ENCODE results near the gene PRSS53. TPM values are rescaled to one million over a fixed set of nuclear protein-coding genes. Genes with fewer than 3 reads are reported as not detected.

The PRSS53 gene
- total RNA-seq, 1 experiment from 2014 or later: 1.9 TPM

DNA sequence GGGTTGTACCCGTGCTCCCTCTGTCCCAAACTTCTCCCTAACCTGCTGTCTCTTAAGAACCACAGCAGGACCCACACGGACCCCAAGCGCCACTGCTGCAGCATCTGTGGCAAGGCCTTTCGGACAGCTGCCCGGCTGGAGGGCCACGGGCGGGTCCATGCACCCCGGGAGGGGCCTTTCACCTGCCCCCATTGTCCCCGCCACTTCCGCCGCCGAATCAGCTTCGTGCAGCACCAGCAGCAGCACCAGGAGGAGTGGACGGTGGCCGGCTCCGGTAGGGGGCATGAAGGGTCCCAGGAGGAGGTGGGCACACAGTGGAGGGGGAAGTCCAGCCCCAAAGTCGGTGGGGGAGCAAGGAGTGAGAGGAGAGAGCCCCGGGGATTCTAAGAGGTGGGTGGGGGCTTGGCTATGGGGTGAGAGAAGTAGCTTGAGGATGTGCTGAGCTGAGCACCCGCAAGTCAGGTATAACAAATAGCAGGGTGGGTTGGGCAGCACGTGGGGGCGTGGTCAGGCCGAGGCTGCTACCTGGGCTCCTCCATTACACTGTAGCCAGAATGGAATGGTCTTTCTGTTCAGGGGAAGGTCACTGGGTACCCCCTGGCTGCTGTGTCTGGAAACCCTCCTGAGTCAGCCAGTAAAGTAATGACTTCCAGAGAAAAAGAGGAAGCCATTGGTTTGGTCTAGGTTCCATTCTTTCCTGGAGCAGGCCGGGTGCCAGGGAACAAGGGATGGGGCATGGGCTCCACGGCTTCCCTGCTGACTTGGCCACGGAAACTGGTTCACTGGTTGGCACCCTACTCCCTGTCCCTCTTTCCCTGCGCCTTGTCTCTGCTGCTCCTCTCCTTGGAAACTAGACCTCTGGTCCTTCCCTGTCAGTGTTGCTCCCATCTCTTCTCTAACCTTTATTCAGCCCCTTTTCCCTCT lies 7.1 kb downstream of the PRSS53 start:
- H3K27me3 ChIP-seq (replicated peaks): no peaks in the 10 kb centered on the region
- no peaks in the 10 kb centered on the region for H3K9me3 ChIP-seq (replicated peaks)
- H3K4me3 ChIP-seq: no peak overlapping the region
- H3K4me1 ChIP-seq (replicated peaks): no peaks in the 10 kb centered on the region
- H3K36me3 ChIP-seq: peaks cover 76% of the 10 kb centered on the region
- H3K27ac ChIP-seq: no peak overlapping the region
- no peak for DNase-seq (ENCODE audit: low read depth in 1 of 2, low spot score in 2 of 2)

DNA sequence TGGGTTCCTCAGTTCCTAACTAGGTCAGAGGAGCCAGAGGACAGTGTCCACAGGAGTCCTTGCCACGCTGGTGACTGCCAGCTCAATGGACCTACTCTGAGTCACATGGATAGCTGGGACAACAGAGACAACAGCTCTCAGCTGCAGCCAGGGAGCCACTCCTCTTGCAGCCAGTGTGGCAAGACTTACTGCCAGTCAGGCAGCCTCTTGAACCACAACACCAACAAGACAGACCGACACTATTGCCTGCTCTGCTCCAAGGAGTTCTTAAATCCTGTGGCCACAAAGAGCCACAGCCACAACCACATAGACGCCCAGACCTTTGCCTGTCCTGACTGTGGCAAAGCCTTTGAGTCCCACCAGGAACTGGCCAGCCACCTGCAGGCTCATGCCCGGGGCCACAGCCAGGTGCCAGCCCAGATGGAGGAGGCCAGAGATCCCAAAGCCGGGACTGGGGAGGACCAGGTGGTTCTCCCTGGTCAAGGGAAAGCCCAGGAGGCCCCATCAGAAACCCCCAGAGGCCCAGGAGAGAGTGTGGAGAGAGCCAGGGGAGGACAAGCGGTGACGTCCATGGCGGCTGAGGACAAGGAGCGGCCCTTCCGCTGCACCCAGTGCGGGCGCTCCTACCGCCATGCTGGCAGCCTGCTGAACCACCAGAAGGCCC lies 7.9 kb downstream of the PRSS53 start:
- DNase-seq (ENCODE audit: low read depth in 1 of 2, low spot score in 2 of 2): no peak
- H3K9me3 ChIP-seq (replicated peaks): no peaks in the 10 kb centered on the region
- no peak overlapping the region for H3K4me3 ChIP-seq
- H3K27ac ChIP-seq: no peak overlapping the region
- H3K27me3 ChIP-seq (replicated peaks): no peaks in the 10 kb centered on the region
- H3K4me1 ChIP-seq (replicated peaks): no peaks in the 10 kb centered on the region
- H3K36me3 ChIP-seq: peaks cover 84% of the 10 kb centered on the region

GRCh38 chr16:31080035-31080629 lies 8.6 kb downstream of the PRSS53 start:
- peaks cover 5% of the 10 kb centered on the region for H3K4me1 ChIP-seq (replicated peaks)
- no peak overlapping the region for H3K27ac ChIP-seq
- DNase-seq (ENCODE audit: low read depth in 1 of 2, low spot score in 2 of 2): peak in 1 of 2 experiments; percentile 45
- no peaks in the 10 kb centered on the region for H3K9me3 ChIP-seq (replicated peaks)
- H3K4me3 ChIP-seq: no peak overlapping the region
- peaks cover 87% of the 10 kb centered on the region for H3K36me3 ChIP-seq
- no peaks in the 10 kb centered on the region for H3K27me3 ChIP-seq (replicated peaks)

DNA sequence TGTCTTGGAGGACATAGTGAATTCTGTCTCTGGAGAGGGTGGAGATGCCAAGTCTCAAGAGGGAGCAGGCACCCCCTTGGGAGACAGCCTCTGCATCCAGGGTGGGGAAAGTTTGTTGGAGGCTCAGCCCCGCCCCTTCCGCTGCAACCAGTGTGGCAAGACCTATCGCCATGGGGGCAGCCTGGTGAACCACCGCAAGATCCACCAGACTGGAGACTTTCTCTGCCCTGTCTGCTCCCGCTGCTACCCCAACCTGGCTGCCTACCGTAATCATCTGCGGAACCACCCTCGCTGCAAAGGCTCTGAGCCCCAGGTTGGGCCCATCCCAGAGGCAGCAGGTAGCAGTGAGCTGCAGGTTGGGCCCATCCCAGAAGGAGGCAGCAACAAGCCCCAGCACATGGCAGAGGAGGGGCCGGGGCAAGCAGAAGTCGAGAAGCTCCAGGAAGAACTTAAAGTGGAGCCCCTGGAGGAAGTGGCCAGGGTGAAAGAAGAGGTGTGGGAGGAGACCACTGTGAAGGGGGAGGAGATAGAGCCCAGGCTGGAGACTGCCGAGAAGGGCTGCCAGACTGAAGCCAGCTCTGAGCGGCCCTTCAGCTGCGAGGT lies 9.3 kb downstream of the PRSS53 start:
- DNase-seq (ENCODE audit: low read depth in 1 of 2, low spot score in 2 of 2): no peak
- Histone ChIP-seq H3K4me3 (no peak overlapping the region), H3K27ac (no peak overlapping the region), H3K4me1 (replicated peaks) (peaks cover 9% of the 10 kb centered on the region), H3K9me3 (replicated peaks) (no peaks in the 10 kb centered on the region), H3K36me3 (peaks cover 82% of the 10 kb centered on the region), H3K27me3 (replicated peaks) (no peaks in the 10 kb centered on the region)

- no peak for DNase-seq (ENCODE audit: low read depth in 1 of 2, low spot score in 2 of 2)
- Histone ChIP-seq H3K27ac (no peak overlapping the region), H3K4me3 (no peak overlapping the region), H3K36me3 (peaks cover 75% of the 10 kb centered on the region), H3K4me1 (replicated peaks) (peaks cover 9% of the 10 kb centered on the region), H3K9me3 (replicated peaks) (no peaks in the 10 kb centered on the region), H3K27me3 (replicated peaks) (no peaks in the 10 kb centered on the region)
These were observed 10.0 kb downstream of the PRSS53 start for GRCh38 chr16:31078597-31079341.

DNA sequence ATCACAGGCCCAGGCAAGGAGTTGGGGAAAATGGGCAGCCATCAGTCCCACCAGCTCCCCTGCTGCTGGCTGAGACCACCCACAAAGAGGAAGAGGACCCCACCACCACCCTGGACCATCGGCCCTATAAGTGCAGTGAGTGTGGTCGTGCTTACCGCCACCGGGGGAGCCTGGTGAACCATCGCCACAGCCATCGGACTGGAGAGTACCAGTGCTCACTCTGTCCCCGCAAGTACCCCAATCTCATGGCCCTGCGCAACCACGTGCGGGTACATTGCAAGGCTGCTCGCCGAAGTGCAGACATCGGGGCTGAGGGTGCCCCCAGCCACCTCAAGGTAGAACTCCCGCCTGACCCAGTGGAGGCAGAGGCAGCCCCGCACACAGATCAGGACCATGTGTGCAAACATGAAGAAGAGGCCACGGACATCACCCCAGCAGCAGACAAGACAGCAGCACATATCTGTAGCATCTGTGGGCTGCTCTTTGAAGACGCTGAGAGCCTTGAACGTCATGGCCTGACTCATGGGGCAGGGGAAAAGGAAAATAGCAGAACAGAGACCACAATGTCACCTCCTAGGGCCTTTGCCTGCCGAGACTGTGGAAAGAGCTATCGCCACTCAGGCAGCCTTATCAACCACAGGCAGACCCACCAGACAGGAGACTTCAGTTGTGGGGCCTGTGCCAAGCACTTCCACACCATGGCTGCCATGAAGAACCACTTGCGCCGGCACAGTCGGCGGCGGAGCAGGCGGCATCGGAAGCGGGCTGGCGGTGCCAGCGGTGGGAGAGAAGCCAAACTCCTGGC lies 10.9 kb downstream of the PRSS53 start:
- H3K36me3 ChIP-seq: peaks cover 84% of the 10 kb centered on the region
- no peaks in the 10 kb centered on the region for H3K27me3 ChIP-seq (replicated peaks)
- DNase-seq (ENCODE audit: low read depth in 1 of 2, low spot score in 2 of 2): no peak
- no peak overlapping the region for H3K27ac ChIP-seq
- H3K4me1 ChIP-seq (replicated peaks): peaks cover 9% of the 10 kb centered on the region
- no peaks in the 10 kb centered on the region for H3K9me3 ChIP-seq (replicated peaks)
- no peak overlapping the region for H3K4me3 ChIP-seq

DNA sequence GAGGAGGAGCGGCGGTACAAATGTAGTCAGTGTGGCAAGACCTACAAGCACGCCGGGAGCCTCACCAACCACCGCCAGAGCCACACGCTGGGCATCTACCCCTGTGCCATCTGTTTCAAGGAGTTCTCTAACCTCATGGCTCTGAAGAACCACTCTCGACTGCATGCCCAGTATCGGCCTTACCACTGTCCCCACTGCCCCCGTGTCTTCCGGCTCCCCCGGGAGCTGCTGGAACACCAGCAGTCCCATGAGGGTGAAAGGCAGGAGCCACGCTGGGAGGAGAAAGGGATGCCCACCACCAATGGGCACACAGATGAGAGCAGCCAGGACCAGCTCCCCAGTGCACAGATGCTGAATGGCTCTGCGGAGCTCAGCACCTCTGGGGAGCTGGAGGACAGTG lies 11.7 kb downstream of the PRSS53 start:
- H3K36me3 ChIP-seq: peaks cover 81% of the 10 kb centered on the region
- peaks cover 11% of the 10 kb centered on the region for H3K4me1 ChIP-seq (replicated peaks)
- H3K27me3 ChIP-seq (replicated peaks): no peaks in the 10 kb centered on the region
- no peak overlapping the region for H3K27ac ChIP-seq
- H3K9me3 ChIP-seq (replicated peaks): no peaks in the 10 kb centered on the region
- DNase-seq (ENCODE audit: low read depth in 1 of 2, low spot score in 2 of 2): no peak
- no peak overlapping the region for H3K4me3 ChIP-seq

- H3K4me3 ChIP-seq: no peak overlapping the region
- H3K27ac ChIP-seq: no peak overlapping the region
- H3K36me3 ChIP-seq: peaks cover 76% of the 10 kb centered on the region
- peaks cover 17% of the 10 kb centered on the region for H3K4me1 ChIP-seq (replicated peaks)
- no peak for DNase-seq (ENCODE audit: low read depth in 1 of 2, low spot score in 2 of 2)
- H3K9me3 ChIP-seq (replicated peaks): no peaks in the 10 kb centered on the region
- H3K27me3 ChIP-seq (replicated peaks): no peaks in the 10 kb centered on the region
These were observed 12.4 kb downstream of the PRSS53 start for GRCh38 chr16:31076319-31076718.

DNA sequence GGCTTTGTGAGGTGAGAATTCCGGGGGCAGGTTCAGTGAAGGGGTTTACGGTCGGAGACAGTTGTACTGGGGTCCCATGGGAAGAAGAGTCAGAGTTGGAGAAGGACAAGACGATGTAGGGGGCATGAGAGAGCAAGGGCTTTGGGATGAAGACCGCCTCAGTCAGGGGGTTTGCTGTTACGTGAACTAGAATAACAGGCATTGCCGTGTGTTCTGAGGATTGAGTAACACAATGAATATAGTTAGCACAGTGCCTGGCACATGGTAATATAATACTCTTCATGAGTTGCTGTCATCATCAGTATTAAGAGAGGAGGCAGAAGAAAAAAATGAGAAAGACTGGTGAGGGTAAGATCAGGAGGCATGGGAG lies 13.9 kb downstream of the PRSS53 start:
- H3K4me3 ChIP-seq: peak overlapping the region; percentile 86
- no peak for DNase-seq (ENCODE audit: low read depth in 1 of 2, low spot score in 2 of 2)
- peaks cover 61% of the 10 kb centered on the region for H3K36me3 ChIP-seq

DNA sequence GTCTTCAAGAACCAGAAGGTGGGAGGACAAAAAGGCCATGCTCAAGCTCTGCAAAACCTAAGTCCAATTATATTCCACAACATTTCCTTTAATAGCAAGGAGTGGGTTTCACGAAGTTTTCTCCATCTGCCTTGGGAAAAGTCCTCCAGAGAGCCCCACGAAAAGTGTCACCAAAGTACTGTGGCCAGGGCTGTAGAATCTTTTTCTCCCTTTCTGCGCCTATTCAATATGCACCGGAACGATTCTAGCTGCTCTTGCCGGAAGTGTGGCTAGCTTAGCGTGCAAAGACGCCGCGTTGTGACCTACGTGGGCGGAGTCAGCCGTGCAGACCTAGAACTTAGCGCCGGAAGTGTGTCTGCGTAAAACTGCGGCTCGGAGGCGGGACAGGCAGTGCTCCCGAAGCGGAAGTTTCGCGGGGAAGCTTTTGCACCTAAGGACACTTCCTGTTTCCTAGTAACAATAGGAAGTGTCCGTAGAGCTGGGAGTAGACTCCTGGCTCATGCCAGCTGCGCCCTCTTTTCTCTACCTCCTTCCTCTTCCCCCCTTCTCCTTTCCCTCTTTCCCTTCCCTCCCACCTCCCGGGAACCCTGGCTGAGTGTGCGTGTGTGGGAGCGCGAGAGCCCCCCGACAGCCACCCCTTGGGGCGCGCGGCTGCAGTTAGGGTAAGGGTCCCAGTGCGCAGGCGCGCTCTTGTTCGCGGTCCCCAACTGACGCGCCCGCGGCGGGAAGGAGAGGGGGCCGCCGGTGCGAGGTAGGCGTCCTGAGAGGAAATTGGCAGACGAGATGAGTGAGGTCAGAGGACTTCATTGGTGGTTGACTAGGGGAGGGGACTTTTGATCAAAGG lies 14.6 kb downstream of the PRSS53 start, which contains the start of the genes ZNF646 and ZNF668:
Gene ZNF646 (plus strand): TSS at position 453 of the 844 bp plus-strand sequence. CDS start 1,903 bp downstream, outside the sequence.
Gene ZNF668 (minus strand): TSS at position 271 of the 844 bp plus-strand sequence. CDS start 9,781 bp downstream, outside the sequence.
- H3K27ac ChIP-seq: peak within 1 kb of the TSS; percentile 80
- DNase-seq (ENCODE audit: low read depth in 1 of 2, low spot score in 2 of 2): peak; percentile 95 to 99
- H3K4me1 ChIP-seq (replicated peaks): peaks cover 17% of the 10 kb centered on the region
- peak within 1 kb of the TSS; percentile 86 for H3K4me3 ChIP-seq
- H3K9me3 ChIP-seq (replicated peaks): no peaks in the 10 kb centered on the region
- no peaks in the 10 kb centered on the region for H3K27me3 ChIP-seq (replicated peaks)
- peaks cover 55% of the 10 kb centered on the region for H3K36me3 ChIP-seq

More for the DNA sequence above, 13.9 kb downstream of the PRSS53 start:
- H3K27ac ChIP-seq: peak overlapping the region; percentile 80
- no peaks in the 10 kb centered on the region for H3K9me3 ChIP-seq (replicated peaks)
- no peaks in the 10 kb centered on the region for H3K27me3 ChIP-seq (replicated peaks)
- peaks cover 17% of the 10 kb centered on the region for H3K4me1 ChIP-seq (replicated peaks)

DNA sequence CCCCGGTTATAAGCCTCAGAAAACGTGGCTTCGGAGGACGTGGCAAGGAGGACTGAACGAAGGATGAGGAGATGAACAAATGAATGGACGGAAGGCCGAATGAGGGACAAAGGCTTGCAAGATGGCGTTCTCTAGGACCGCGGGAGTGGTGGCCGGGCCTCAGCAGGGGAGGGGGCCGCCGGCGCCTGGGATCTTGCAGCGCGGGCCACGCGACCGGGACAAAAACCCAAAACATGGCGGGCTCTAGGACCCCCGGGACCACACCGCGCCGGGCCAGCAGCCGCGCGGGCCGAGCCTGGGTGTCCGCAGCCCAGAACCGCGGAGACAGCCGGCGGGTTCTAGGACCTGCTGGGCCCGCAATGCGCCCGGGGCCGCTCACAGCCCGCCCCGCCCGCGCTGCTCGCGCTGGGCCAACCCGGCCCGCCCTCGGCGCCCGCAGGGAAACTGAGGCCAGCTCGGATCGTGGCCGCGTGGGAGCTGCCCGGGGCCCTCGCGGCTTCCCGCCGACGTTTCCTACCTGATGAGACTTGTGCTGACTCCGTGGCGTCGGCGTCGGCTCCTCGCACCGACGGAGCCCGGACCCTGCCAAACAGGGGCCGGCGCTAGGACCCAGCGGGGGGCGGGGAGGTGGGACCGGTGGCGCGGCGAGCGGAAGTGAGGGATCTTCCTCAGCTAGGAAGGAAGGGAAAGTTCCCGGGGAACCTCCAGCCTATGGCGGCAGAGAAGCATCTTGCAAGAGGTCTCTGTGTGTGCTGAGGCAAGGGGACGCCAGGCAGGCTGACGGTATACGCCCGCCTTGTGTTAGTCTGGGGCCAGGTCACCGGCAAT lies 15.4 kb downstream of the PRSS53 start:
- Histone ChIP-seq H3K27me3 (replicated peaks) (no peaks in the 10 kb centered on the region), H3K36me3 (peaks cover 46% of the 10 kb centered on the region), H3K27ac (peak overlapping the region; percentile 80), H3K4me3 (peak overlapping the region; percentile 86), H3K4me1 (replicated peaks) (peaks cover 17% of the 10 kb centered on the region), H3K9me3 (replicated peaks) (no peaks in the 10 kb centered on the region)
- DNase-seq (ENCODE audit: low read depth in 1 of 2, low spot score in 2 of 2): peak; percentile 95 to 96
